GM21737 (cell line): Measurements from ENCODE around the gene DIP2B.

ENCODE experiments used
- ATAC-seq: cut with Tn5 transposase; IDR thresholded peaks from one replicate; pipeline ENCODE4 v1.9.1; 2021; ENCODE audit warnings: mild to moderate bottlenecking, moderate library complexity; ENCODE audit not compliant: unreplicated experiment

DIP2B gene

GRCh38 chr12:50628394-50628793 lies 123.6 kb downstream of the DIP2B start:
- no peak for ATAC-seq

DNA sequence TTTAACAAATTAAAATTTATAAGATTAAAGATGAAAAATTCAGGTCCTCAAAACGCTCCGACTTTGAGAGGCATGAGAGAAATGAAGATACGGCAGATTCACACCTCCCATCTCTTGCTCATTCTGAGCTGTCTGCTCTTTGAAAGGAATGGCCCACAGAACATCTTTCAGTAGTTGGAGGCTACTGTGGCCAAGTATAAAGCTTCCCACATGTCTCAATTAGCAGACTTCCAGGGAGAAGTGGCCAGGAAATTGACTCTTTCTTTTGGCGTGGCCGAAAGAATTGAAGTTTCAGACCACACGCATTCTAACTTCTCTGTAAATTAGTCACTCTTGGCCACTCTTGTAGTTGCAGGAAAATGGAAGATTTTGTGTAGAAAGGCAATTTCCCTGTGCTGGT lies 129.2 kb downstream of the DIP2B start:
- ATAC-seq = no peak

DNA sequence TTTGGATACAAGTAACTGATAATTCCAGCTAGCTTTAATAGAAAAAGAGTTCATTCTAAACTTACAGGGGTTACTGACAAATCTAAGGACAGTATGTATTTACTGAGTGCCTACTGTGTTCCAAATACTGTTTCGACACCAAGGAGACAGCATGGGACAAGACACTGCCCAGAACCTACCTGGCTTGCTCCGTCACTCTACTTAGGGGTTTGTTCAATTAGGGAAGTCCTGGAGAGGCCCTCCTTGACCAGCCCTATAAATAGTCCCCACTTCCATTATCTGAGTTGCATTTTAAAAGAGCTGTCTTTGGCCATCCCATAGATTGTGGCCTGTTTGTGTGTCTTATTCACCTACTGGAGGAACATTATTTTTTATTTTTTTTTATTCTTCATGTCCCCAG lies 129.6 kb downstream of the DIP2B start:
- no peak for ATAC-seq

GRCh38 chr12:50635364-50635763 lies 130.6 kb downstream of the DIP2B start:
- no peak for ATAC-seq

- no peak for ATAC-seq
Measured at GRCh38 chr12:50635857-50636256, 131.1 kb downstream of the DIP2B start.

GRCh38 chr12:50636505-50636904 lies 131.7 kb downstream of the DIP2B start:
- ATAC-seq = no peak

DNA sequence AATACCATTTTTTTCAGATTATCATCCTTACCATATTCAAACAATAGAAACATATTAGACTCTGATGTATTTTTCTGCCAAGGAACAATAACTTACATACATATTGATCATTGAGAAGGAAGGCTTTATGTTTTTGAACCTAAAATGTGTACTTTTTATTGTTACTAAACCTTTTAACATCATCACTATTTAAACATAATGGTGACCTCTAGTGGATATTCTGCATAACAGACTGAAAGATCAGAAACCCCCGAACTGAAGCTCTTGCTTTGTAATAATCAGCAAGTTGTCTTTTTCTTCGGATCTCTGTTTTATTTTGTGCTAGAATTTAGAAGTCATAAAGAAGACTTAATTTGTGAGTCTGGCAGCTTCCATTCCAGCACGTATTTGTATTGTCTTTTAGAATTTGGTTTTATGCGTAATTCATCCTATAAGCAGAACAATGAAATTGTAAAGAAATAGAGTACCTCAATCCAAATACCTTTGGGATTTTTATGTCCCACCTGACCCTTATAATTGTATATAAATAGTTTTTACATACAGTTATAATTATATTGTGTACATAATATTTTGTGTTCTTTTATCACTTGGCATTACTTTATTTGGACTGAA lies 133.2 kb downstream of the DIP2B start:
- ATAC-seq = no peak

DNA sequence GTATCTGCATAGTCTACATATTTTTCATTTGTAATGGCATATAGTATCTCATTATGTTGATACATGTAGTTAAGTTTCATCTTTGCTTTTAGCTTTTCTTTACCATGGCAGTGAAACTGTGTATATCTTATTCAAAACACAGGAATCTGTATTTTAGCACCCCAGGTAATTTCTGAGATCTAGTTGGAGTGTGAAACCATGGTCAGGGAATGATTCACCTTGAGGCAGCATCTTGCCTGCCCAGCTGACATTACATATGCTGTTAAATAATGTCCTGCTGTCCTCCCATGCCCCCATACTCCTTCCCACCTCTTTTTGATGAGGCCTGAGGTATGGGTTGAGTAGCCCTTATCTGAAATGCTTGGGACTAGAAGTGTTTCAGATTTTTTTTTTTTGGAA lies 133.7 kb downstream of the DIP2B start:
- no peak for ATAC-seq

GRCh38 chr12:50639721-50640120 lies 134.9 kb downstream of the DIP2B start:
- ATAC-seq = no peak

- no peak for ATAC-seq
Measured at GRCh38 chr12:50640321-50640939, 135.6 kb downstream of the DIP2B start.

- no peak for ATAC-seq
Measured at GRCh38 chr12:50641566-50641965, 136.8 kb downstream of the DIP2B start.

DNA sequence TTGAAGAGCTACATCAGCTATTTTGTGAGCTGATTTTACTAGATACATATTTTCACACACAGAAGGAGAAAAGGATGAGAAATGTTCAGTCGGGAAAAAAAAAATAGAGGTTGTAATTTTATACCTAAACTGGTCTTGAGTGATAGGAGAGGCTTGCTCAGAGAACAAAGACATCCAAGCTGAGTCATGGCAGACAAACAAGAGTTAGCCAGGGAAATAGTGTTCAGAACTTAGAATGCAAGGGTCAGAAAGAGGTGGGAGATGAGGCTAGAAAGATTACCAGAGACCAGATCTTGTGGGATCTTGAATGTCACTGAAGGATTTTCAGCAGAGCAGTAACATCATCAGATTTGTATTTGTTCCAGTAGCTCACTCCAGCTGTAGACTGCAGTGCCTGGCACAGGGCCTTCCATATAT lies 137.3 kb downstream of the DIP2B start:
- no peak for ATAC-seq

DNA sequence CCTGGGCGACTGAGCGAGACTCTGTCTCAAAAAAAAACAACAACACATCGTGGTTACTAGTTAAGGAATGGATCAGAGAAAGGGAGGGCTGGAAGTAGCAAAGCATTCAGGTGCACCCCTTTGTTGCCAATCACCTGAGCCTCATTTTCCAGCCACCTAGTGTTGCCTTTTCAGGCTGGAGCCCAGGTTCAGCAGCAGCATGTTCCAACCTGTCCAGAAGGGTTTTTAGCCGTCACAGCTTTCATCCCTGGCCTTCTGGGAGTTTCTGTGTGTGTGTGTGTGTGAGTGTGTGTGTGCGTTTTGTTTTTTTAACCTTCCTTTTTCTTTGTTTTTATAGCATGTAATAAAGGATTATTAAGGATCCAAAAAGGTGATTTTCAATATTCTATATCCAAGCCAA lies 138.0 kb downstream of the DIP2B start:
- no peak for ATAC-seq

- no peak for ATAC-seq
Measured at GRCh38 chr12:50647031-50647430, 142.2 kb downstream of the DIP2B start.

DNA sequence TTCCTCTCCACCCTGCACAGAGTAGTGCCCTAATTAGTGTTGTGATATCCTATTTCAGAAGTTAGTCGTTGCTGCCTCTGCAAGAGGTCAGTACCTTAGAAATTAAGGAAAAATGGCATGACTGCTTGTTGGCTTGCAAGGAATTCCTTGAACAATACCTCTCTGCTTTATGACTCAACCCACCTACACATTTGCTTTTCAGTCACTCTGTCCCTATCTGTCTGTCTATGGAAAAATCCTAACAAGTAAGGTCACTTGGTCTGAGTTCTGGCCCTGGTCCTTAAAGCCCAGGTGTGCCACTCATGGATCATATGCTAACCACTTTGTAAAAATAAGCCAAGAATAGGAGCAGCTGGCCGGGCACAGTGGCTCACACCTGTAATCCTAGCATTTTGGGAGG lies 142.7 kb downstream of the DIP2B start:
- ATAC-seq = no peak

GRCh38 chr12:50650285-50650684 lies 145.5 kb downstream of the DIP2B start:
- no peak for ATAC-seq

- no peak for ATAC-seq
Measured at GRCh38 chr12:50655374-50655921, 150.7 kb downstream of the DIP2B start.

DNA sequence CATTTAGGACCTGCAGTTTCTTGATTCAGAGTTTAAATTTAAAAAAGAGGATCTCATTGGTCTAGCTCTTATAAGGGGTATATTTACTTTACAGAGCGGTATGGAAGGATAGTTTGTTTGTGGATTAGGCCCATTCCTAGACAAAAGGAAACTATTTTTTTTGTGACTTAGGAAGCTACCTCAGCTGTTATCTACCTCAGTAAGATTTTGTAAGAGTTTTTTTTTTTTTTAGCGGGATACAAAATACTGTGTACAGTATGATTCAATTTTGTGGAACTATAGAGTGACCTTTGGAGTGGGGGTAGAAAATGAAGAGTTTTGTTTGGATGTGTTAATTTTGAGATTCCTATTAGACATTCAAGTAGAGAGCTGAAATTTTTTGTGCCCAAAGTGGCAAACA lies 154.5 kb downstream of the DIP2B start:
- ATAC-seq = no peak

DNA sequence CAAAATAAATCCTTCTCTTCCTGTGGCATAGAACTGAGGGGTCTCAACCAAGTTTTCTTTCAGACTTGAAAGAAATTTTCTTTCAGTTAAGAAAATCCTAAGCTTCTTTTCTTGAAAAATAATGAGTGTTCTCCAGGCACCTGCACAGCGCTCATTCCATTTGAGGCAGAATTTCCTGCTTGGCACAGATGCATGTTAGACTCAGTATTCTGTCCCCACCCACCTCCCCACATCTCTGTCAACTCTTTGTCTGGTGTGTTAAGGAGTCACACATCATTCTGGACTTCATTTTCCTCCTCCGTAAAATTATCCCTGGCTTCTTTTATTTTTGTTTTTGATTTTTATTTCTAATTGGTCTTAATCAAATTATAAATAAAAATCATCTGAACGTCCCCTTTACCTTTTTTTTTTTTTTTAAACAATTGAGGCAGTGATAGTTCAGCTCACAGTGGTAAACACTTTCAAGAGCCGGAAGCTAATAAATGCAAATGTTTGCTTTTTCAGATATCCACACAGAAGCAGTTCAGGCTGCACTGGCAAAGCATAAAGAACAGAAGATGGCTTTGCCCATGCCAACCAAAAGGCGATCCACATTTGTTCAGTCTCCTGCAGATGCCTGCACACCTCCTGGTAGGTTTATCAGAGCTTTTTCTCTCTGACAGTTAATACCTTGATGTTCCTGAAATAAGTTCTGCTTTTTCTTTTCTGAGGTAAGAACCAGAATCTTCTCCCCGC lies 155.1 kb downstream of the DIP2B start:
- ATAC-seq = no peak

- ATAC-seq = no peak
Measured at GRCh38 chr12:50660425-50660822, 155.6 kb downstream of the DIP2B start.

GRCh38 chr12:50661300-50662115 lies 156.7 kb downstream of the DIP2B start:
- no peak for ATAC-seq
